ENCODE measurements around the gene AUNIP. TPM values are rescaled to one million over a fixed set of nuclear protein-coding genes. Genes with fewer than 3 reads are reported as not detected.

Gene AUNIP
- total RNA-seq, 1 donor from 2014 or later: 6.2 TPM

DNA sequence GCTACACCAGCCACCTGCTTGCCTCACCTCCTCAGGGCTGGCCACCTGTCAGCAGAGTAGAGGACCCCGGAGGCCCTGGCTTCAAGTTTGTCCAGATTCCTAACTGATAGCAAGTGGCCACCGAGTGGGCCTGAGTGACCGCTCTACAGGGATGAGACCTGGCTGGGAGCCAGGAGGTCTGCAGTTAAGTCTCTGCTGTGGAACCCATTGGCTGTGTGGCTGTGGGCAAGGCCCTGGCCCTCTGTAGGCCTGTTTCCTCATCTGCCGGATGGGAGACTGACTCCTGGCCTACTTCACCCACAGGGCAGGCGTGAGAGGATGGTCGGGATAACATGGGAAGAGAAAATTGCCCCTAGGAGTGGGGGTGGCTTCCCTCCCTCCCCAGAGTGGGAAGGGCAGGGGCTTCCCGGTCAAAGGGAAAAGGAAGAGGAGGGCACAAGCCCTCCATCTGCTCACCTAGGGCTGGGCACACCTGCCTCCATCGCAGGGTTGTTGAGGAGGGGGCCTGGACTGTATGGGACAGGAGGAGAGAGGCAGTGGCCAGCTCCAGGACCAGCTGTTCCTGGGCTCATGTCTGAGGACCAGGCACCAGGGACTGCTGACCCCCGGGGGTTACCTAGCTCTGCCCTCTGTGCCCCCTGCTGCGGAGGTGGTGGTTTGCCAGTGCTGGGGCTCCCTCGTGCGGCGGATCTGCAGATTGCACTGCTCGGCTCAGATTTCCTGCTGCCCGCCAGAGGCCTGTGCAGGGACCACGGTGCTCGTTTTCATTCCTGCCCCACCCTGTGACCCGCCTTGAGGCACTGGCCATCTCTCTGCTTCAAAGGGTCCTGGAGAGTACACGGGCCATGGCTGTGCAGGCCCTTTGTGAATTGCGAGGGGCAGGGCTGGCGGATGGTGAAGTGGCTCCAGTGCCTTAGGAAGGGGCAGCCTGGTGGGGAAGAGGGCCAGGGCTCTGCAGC, 48.6 kb downstream of the AUNIP start:
- no peak overlapping the region for H3K4me3 ChIP-seq (ENCODE audit: low read depth, low read length)
- no peak for DNase-seq (ENCODE audit: low read depth)
- TF ChIP-seq, protein P1, sequence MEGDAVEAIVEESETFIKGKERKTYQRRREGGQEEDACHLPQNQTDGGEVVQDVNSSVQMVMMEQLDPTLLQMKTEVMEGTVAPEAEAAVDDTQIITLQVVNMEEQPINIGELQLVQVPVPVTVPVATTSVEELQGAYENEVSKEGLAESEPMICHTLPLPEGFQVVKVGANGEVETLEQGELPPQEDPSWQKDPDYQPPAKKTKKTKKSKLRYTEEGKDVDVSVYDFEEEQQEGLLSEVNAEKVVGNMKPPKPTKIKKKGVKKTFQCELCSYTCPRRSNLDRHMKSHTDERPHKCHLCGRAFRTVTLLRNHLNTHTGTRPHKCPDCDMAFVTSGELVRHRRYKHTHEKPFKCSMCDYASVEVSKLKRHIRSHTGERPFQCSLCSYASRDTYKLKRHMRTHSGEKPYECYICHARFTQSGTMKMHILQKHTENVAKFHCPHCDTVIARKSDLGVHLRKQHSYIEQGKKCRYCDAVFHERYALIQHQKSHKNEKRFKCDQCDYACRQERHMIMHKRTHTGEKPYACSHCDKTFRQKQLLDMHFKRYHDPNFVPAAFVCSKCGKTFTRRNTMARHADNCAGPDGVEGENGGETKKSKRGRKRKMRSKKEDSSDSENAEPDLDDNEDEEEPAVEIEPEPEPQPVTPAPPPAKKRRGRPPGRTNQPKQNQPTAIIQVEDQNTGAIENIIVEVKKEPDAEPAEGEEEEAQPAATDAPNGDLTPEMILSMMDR (conservative IDR thresholded peaks at IDR 0.05; ENCODE audit: low read depth, low read length): peak; percentile 87

DNA sequence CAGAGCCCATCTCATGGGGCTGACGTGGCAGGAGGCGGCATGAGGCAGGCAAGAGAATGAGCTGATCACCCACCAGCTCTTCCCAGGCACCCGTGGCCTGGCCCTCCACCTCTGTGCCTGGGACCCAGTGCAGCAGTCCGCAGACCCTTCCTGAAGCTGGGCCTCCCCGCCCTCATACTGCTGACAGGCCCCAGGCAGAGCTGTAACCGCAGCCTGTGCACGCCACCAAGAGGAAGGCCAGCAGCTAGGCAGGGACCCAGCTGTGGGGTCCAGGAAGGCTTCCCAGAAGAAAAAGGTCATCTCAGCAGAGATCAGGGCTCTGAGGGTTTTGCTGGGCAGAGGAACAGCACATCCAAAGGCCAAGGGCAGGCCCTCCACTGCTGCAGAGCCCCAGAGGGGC, 49.3 kb downstream of the AUNIP start:
- TF ChIP-seq, protein P1 (conservative IDR thresholded peaks at IDR 0.05; ENCODE audit: low read depth, low read length): no peak
- no peak overlapping the region for H3K4me3 ChIP-seq (ENCODE audit: low read depth, low read length)
- no peak for DNase-seq (ENCODE audit: low read depth)

DNA sequence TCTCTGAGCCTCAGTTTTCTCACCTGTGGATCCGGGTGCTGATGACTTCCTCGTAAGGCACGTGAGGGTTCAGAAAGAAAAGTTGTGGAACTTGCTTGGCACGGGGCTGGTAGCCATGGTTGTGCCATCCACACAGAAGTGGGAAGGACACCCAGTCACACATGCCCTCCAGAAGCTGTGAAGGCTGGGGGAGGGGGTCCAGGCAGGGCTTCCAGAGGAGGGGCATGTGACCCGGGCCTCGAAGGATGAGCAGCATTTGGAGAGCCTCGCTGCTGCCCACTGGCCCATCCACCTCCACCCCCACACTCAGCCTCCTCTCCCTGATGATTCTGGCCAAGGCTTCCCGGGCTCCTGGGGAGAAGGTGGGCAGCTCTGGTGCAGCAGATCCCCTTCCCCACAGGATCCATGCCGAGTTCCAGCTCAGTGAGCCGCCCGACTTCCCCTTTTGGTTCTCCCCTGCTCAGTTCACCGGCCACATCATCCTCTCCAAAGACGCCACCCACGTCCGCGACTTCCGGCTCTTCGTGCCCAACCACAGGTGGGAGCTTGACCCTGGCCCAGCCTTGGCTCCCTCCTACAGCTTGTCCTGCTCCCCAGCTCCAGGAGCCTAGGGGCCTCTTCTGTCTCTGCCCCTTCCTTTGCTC, 49.9 kb downstream of the AUNIP start:
- DNase-seq (ENCODE audit: low read depth): no peak
- H3K4me3 ChIP-seq (ENCODE audit: low read depth, low read length): no peak overlapping the region
- TF ChIP-seq, protein P1 (conservative IDR thresholded peaks at IDR 0.05; ENCODE audit: low read depth, low read length): no peak

DNA sequence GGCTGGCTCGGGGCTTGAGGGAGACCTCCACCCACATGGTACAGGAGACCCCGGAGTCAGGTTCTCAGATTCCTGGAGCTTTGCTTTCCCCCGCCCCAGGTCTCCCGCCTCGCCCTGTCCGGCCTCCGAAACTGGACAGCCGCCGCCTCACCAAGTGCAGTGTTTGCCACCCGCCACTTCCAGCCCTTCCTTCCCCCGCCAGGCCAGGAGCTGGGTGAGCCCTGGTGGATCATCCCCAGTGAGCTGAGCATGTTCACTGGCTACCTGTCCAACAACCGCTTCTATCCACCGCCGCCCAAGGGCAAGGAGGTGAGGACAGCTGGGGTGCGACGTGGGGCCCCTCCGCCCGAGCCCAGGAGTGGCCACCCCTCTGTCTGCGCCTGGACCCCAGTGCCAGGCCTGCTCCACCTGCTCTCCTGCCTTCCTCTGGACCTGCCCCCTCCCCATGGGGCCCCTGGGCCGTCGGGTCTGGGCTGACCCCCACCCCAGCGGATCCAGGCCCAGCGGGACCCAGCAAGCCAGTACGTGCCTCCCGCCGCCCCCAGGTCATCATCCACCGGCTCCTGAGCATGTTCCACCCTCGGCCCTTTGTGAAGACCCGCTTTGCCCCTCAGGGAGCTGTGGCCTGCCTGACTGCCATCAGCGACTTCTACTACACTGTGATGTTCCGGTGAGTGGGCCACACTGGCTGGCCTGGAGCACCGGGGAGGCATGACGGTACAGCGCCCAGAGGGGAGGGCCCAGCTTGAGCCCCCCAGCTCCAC, 50.6 kb downstream of the AUNIP start:
- H3K4me3 ChIP-seq (ENCODE audit: low read depth, low read length): no peak overlapping the region
- DNase-seq (ENCODE audit: low read depth): no peak
- TF ChIP-seq, protein P1 (conservative IDR thresholded peaks at IDR 0.05; ENCODE audit: low read depth, low read length): no peak

DNA sequence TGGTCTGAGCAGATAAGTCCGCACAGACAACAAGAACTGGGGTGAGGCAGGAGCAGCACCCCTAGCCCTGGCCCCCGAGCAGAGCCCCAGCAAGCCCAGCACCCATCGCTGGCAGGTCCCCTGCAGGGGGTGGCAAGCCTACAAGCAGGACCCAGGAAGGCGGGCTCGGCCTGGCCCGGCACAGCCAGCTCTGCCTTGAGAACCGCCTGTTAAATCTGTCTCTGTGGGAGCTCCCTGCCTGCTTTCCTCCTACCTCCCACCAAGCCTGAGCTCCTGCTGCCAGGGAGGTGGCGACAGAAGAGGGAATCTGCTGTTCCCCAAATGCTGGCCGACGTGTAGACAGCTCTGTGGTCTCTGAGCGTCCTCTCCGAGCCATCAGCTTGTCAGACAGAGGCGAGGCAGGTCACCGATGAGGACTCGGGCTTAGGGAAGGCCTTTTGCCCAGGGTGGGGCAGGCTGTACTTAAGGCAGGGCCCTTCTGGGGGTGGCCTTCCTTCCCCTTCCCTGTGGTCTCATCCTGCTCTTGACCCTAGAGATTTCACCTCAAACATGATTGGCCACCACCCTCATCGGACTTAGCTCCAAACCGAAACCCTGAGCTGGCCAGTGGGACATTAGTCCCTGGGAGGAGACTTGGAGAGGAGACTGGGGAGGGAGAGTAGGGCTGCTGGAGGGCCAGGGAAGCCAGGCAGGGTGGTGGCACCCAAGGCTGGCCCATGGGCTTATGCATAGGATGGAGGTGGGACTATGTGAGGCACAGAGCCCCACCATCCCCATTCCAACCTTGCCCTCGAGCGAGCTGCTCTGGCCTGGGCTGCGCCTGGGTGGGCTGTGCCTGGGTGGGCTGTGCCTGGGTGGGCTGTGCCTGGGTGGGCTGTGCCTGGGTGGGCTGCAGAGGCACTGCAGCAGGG, 51.5 kb downstream of the AUNIP start:
- DNase-seq (ENCODE audit: low read depth): no peak
- TF ChIP-seq, protein P1 (conservative IDR thresholded peaks at IDR 0.05; ENCODE audit: low read depth, low read length): no peak
- no peak overlapping the region for H3K4me3 ChIP-seq (ENCODE audit: low read depth, low read length)

DNA sequence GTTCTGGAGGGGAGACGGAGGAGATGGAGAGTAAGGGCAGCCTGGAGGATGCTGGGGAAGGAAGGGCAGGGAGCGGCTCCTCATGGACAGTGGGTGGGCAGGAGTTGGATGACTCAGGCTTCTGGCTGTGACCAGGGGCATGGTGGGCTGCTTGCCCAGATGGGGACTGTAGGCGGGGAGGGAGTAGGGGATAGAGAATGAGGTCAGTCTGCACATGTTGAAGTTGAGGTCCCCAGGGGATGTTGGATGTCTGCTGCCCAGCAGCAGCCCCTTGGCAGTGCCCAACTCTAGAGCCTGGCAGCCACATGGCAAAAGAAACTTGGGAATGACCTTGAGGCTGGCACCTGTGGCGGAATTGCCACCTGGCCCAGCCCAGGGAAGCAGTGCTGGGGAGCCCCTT, 52.8 kb downstream of the AUNIP start:
- no peak overlapping the region for H3K4me3 ChIP-seq (ENCODE audit: low read depth, low read length)
- no peak for DNase-seq (ENCODE audit: low read depth)
- TF ChIP-seq, protein P1 (conservative IDR thresholded peaks at IDR 0.05; ENCODE audit: low read depth, low read length): no peak
